Effector CD8-positive, alpha-beta T cell (primary cell): ENCODE results near the gene DNM3.
"Not testable (repeated sequence)": the region's sequence is repeated elsewhere in the genome, so short reads cannot be mapped to it uniquely, and the experiment has no call there.

Experiments used
- DNase-seq: peaks from one replicate; lab custom pipeline; 2025; lab: John Stamatoyannopoulos, UW

The DNM3 gene

DNA sequence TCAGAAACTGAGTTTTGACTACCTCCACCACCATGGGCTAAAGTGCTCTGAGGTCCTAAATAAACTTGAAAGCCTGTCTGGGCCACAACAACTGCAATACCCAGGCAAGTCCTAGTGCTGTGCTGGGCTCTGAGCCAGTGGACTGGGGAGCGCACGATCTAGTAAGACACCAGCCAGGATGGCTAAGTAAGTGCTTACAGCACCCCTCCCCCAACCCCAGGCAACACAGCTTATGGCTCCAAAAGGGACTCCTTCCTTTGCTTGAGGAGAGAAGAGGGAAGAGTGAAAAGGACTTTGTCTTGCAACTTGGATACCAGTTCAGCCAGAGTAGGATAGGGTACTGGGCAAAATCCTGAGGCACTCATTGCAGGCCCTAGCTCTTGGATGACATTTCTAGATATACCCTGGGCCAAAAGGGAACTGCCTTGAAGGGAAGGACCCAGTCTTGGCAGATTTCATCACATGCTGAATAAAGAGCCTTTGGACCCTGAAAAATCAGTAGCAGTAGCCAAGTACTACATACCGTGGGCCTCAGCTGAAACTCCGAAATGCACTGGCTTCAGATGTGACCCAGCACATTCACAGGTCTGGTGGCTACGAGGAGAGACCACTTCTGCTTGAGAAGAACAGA is 580.8 kb downstream of the DNM3 start:
- DNase-seq, result no peak

DNA sequence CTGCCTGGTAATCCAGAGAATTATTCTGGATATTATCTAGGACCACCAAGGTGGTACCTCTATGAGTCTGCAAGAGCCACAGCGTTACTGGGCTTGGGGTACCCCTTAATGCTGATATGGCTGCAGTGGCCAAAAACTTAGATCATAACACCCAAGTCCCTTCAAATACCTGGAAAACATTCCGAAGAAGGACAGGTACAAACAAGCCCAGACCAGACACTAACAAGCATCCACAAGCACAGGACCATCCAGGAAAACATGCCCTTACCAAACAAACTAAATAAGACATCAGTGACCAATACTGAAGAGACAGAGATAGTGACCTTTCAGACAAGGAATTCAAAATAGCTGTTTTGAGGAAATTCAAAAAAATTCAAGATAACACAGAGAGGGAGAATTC is 582.0 kb downstream of the DNM3 start:
- no peak for DNase-seq

DNA sequence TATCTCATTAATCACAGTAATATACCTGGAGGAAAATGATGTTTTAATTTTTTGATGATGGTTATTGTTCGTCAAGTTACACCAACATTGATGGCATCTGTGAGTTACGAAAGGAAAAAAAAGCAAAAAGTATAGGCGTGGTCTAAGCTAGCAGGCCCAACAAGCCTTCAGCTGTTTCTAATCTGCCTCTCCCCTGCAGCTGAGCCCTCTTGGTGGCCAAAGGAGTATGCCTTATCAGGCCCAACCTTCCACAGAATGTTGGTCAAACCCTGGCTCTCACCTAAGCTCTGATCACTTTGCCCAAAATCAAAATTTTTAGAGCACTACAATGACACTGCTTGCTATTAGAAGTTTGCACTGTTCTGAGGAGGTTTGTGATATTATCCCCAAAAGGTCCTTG is 584.0 kb downstream of the DNM3 start:
- DNase-seq, result no peak

DNA sequence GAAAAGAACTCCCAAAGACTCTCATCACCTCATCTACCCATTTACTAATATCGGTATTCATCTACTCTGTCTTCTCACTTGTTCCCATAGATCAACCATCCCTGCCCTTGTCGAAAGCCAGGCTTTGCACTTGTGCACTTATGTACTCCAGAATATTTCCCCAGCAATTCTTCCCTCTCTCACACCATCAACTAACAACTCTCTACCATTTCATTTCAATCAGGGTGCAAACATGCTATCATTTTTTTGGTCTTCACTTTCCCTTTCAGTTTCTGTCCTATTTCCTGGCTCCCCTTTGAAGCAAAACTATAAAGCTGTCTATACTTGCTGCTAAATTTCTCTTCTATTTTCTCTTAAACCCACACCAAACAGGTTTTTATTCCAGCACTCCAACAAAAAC is 585.9 kb downstream of the DNM3 start:
- DNase-seq, result no peak

DNA sequence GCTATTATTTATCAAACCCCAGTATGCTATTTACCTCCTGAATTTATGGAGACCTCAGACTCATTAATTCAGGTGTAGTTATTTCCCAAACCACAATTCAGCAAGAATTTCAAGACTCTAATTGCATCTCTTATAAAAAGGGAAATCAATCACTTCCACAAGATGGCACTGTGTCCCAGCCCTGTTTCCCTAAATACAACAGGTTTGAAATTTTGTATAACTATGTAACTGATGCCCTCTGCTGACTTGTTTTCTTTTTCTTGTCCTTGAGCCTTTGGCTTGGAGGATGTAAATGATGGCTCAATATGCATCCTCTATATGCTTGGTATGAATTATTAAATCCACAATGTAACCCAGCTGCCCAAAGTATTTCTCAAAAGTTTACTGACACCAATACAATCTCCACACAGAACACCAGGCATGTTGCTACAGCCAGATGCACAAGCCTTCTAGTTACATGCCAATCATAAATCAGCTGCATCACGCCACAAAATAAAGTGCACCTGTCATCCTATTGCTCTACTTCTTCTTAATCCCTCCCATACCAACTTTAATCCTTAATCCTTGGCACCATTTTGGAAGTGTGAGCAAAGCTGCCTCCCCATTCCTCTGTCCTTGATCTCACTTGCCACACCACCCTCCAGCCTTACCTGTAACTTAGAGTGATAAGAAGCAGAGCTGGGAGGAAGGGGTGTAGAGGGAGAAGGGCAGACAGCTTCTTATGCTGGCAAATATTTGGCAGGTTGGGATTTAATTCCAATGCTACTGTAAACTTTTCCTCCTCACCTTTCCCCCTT is 588.2 kb downstream of the DNM3 start:
- DNase-seq, result no peak

DNA sequence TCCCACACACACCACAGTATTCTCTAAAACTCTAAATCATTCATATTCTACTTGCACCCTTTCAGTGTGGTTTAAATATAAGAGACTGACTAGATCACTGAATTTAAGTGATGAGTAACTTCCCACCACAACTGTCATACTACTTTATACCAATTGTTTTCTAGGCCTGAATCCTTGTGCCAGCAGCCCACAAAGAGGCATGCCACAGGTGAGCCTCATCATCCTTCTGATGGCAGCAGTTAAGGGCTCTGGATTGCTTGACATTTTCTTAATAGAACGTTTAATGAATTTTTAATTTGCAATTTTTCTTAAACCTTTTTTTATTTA is 588.8 kb downstream of the DNM3 start:
- no peak for DNase-seq

DNA sequence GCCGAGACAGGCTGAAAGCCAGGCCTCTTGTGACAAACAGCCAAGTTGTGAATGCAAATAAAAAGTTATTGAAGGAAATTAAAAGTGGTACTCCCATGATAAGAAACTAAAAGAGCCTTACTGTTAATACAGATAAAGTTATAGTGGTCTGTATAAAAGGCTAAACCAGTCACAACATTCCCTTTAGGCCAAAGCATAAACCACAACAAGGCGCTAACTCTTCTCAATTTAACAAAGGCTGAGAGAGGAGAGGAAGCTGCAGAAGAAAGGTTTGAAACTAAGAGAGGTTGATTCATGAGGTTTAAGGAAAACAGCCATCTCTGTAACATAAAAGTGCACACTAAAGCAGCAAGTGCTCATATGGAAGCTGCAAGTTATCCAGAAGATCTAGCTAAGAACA is 589.9 kb downstream of the DNM3 start:
- no peak for DNase-seq

DNA sequence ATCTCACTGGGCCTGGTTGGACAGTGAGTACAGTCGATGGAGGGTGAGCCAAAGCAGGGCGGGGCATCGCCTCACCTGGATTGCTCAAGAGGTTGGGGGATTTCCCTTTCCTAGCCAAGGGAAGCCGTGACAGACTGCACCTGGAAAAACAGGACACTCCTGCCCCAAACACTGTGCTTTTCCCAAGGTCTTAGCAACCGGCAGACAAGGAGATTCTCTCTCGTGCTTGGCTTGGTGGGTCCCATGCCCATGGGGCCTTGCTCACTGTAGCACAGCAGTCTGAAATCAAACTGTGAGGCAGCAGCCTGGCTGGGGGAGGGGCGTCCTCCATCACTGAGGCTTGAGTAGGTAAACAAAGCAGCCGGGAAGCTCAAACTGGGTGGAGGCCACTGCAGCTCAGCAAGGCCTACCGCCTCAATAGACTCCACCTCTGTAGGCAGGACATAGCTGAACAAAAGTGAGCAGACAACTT is 590.5 kb downstream of the DNM3 start:
- DNase-seq, result no peak

DNA sequence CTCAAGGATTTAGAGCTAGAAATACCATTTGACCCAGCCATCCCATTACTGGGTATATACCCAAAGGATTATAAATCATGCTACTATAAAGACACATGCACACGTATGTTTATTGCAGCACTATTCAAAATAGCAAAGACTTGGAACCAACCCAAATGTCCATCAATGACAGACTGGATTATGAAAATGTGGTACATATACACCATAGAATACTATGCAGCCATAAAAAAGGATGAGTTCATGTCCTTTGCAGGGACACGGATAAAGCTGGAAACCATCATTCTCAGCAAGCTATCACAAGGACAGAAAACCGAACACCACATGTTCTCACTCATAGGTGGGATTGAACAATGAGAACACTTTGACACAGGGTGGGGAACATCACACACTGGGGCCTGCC is 595.9 kb downstream of the DNM3 start:
- DNase-seq, result not testable (repeated sequence)

DNA sequence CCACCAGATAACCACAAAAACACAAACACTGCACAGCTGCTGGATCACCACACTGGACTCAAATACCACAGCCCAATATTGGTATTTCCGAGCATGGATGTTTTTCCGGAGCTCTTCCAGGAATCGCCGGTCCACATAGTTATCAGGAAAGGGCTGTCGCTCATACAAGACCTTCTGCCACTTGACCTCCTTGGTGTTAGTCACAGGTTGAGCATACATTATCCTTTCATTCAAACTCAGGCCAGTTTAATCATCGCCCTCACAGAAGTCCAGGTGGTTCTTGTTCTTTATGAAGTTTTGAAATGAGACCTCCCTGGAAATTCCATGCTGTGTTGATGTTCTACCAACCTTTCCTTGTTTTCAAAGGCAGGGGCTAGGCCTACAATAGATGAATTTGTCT is 601.1 kb downstream of the DNM3 start:
- DNase-seq, result no peak

DNA sequence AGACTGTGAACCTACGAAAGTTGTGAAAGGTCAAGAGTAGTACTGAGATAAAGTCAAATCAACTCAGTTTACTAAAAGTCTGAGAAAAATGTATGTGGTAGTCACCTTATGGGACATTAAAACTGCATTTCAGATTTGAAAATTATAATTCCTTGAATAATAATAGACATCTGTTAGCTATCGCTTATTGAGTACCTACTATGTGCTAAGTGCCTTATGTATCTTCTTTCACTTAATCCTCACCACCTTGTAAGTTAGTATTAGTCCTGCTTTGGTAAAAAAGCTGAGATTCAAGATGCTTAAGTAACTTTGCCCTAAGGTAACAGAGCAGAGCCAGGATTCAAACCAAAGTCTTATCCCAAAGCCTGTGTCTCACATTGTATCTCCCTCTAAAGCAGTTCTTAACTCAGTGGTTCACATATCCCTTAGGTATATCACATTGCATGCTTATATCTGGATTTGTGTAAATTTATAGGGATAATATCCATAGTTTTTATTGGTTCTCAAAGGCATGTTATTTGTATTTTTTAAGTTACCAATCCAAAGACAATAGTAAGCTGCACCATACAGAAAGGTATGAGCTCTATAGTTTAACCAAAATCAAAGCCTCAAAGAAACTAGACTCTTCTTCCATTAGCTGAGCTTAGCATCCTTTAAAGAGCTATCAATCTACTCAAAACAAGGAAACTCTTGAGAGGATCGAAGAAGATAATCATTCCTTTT is 601.7 kb downstream of the DNM3 start:
- no peak for DNase-seq

DNA sequence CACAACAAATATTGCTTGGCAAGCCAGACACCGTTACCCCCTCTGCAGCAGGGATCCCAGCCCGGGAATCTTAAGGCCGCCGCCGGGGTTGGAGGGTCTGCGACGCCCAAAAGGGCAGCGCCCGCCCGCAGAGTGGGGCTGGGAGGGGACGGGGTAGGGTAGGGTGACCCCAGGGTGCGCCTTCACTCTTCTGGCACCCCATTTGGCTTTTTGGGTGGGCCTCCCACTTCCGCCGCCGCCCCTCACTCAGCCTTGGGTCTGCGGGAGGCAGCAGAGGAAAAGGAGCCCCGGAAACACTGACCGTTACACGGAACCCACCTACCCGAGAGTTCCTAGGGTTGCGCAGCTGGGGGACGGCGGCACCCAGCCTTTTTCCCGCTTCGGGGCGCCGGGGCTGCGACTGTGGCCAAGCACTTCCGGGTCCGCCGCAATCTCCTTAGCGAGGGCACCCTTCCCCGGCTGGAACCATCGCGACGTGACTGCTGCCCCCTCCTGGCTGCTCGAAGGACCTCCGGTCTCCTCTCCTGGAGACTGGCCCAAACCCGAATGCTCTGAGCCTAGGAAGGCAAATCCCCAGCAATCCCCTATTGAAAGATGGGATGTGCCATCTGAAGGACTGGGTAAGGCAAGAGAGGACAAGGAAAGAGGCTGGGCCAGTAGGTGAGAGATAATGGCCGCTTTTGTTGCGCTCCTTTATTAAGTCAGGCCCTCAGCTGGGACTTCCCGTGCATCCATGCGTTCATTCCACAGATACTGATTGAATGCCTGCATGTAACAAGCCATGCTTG is 602.6 kb downstream of the DNM3 start, which contains the start of gene PIGC:
TSS of gene PIGC (minus strand) at position 404 of the 788 bp plus-strand sequence. CDS start 1,447 bp downstream, outside the sequence.
- DNase-seq, result peak; percentile 79

DNA sequence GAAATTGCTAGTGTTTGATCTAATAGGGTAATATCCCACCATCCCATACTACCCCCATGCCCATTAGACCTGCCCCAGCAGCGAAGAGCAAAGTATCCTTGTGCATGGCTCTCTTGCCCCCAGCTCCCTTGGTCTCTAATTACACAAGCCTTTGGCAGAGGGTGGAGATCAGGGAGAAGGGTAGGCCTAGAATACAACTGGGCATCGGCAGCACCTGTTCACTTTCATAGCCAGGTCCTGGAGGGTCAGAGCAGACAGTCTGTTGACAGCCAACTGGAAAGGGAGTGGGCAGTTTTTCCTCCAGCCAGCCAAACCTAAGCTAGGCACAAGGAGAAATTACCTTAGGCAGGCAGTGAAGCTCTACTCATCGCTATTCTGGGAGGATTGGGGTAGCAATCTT is 605.2 kb downstream of the DNM3 start:
- no peak for DNase-seq

DNA sequence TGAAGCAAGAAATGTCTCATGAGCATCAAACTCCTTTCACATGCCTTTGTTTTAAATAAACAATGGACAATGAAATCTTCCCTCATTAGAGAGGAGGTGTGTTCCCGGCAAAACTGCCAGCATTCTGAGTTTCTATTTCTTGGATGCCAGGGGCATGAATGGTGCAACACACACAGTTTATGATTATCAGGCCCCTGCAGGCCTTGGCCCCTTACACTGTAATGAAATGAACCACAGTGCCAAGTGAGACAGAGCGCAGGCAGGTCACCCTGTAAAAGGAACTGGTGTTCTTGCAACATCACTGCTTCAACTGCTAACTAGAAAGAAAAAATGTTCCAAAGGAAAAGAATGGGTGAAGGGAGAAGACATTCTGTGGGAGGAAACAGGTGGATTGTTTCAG is 606.3 kb downstream of the DNM3 start:
- no peak for DNase-seq

DNA sequence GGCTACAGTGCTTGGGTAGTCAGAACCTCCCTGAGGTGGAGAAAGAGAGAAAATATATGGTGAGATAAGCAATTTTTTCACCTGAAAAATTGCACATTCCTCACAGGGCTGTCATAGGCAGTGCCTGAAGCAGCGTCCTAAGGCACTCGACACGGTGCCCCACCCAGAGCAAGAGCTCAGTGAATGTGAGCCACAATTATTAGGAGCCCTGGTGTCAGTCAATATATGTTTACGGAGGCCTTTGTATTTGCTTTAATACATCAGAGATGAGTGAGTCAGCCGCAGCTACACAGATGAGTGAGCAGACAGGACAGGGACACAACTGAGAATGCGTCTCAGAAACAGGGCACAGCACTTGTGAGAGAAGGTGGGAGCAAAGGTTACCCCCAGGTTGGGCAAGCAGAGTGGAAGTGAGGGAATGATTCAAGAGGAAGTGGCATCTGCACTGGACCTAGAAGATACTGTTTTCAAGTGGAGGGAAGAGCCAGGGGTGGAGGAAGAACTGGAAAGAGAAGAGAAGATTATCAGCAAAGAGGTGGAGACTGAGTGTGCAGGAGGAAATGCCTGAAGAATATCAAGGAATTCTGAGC is 607.8 kb downstream of the DNM3 start:
- no peak for DNase-seq

DNA sequence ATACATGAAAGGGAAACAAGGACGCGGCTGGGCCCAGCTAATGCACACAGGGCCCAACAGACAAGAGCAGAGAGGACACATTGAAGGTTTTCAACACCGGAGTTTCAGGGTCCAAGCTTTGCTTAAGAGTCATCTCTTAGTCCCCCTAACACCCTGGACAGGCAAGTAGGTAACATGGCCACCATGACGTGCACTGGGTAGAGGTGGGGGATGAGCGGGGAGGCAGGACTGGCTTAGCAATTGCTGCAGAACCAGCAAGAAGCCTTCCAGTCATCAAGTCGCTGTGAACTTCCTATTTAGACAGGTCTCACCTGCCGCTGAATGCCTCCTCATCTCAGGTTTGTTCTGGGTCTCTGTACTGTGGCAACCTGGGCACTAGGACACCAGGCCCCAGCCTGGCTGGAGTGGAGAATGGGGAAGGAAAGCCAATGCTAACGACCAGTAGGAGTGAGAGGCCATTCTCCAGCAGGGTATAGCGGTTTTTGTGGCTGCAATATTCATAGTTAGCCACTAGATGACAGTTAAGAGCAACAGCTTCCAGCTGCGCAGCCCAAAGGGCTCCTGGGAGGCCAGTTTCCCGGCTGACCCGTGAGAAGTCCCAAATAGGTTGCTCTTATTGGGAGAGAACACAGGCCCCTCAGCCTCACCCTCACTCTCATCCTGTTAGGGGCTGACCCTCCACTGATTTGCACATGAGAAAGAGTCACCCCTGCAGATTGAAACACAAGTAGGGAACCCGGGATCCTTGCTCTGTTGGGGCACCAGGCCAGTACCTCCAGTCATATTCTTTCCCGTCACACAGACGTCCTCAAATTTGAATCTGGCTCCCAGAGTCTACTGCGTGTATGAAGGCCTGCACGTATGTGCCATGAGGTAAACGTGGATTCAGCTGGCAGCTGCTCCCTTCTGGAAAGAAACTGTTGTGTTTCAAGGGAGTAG is 608.6 kb downstream of the DNM3 start:
- DNase-seq, result no peak

DNA sequence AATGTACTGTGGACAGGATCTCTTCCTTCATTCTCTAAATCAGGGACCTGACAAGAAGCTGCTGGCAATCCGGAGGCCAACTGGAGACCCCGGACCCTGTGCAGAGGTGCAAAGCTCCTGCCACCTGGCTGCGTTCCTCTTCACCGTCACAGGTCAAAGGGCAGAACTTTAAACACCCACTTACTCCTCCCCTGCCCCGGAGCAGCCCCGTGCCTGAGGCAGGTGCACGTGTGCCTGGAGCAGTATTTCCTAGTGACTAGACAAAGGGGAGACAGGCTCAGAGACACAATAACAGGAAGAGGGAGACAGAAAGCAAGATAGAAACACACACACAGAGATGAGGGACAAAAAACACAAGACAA is 609.2 kb downstream of the DNM3 start:
- DNase-seq, result no peak

DNA sequence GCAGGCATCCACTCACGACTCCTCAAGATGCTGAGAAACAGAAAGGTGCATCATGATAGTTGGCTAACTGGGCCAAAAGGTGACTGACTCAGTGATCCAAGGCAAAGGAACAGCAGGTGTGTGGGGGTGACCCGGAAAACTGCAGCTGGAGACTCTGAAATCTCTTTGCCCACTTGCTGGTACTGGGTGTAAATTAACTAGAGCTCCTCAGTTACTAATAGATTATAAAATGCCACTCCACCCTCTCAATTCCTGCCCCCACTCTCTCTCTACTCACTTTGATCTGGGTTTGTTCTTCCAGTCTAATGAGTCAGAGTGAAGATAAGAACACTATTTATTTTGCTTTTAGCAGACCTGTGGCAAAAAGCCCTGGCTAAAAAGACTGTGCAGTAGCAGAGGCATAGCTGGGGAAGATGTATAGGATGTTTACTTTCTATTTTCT is 609.7 kb downstream of the DNM3 start:
- DNase-seq, result no peak

DNA sequence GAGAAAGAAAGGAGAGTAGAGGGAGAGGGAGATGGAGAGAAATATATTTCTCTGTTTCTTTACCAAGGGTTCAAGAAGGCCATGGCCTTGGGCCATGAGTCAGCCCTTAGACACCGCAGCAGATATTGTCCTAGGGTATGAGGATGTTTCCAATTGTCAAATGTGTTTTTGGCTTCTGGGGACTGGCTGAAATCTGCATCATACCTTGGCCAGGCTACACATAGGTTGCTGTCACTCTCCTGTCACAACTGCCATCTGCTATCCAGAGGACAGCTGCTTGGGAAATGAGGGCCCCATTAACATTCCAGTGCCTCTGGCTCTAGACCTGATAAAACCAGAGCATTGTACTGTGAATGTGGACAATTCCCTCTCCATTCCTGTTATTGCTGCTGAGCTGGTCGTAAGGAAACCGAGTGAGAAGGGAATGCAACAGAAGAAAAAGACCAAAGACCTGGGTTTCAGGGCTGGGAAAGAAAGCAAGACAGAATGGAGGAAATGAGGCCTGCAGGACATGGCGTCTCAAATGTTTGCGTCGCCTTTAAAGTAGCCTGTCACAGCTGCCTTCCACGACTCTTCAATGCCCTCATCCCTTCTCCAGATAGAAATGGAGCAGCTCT is 611.3 kb downstream of the DNM3 start:
- DNase-seq, result no peak

DNA sequence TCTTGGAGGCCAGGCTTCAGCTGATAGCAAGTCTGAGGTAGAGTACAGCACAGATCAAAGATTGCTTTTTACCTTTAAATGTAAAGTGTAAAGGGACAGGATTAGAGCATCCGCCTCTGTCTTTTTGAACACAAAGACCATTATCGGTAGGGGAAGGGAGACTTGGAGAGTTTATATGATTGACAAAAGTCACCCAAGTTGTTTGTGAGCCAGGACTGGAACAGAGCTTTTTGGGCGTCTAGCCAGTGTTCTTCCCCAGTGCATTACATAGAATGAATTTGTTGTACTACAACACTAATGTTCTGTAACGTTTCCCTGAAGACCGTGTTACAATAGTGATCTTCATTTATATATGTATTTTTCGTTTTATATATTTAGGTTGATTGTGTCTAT is 611.9 kb downstream of the DNM3 start:
- no peak for DNase-seq
